WTC11 (cell line): ENCODE measurements around the gene WDR90. TPM values are rescaled to one million over a fixed set of nuclear protein-coding genes. Genes with fewer than 3 reads are reported as not detected.
A peak's percentile ranks its signal among the peaks of the same experiment; 100 is the strongest.

Experiments
- ATAC-seq: fragments of 200-7000 bp; cut with Tn5 transposase; 2 replicates; pipeline ENCODE4 v1.10.0; 2021; ENCODE audit warnings: mild to moderate bottlenecking, moderate library complexity
- CTCF ChIA-PET: fragments of 300-600 bp; sonication (Branson Sonifier 250); formaldehyde crosslinking; loops from one replicate; lab custom pipeline; 2021; ENCODE audit warnings: antibody characterized with exemption; lab: Charles Lee
- POLR2A ChIA-PET: fragments of 350-600 bp; sonication (Branson Sonifier 250); formaldehyde crosslinking; loops from one replicate; lab custom pipeline; 2021; ENCODE audit warnings: antibody characterized with exemption; lab: Charles Lee
- DNase-seq: peaks from one replicate; pipeline ENCODE4 v3.0.0; 2021; ENCODE audit warnings: low spot score
- H3K27ac Mint-ChIP-seq: 2 replicates; pipeline ENCODE4 v1.8.0; 2021; ENCODE audit warnings: mixed read lengths
- H3K27me3 Mint-ChIP-seq: 2 replicates; pipeline ENCODE4 v1.8.0; 2021; ENCODE audit warnings: low read depth, mild to moderate bottlenecking, moderate library complexity, mixed read lengths
- H3K36me3 Mint-ChIP-seq: 2 replicates; pipeline ENCODE4 v1.8.0; 2021; ENCODE audit warnings: mixed read lengths
- H3K4me1 Mint-ChIP-seq: 2 replicates; pipeline ENCODE4 v1.8.0; 2022; ENCODE audit warnings: mixed read lengths
- H3K4me3 Mint-ChIP-seq: 2 replicates; pipeline ENCODE4 v1.8.0; 2021; ENCODE audit warnings: mild to moderate bottlenecking, moderate library complexity, mixed read lengths
- H3K9me3 Mint-ChIP-seq: 2 replicates; pipeline ENCODE4 v1.8.0; 2021; ENCODE audit warnings: mixed read lengths
- ETV6 ChIP-seq: sonication (generic); formaldehyde crosslinking; IDR thresholded peaks from 2 replicates; pipeline ENCODE4 v1.8.1; 2022; ENCODE audit warnings: mild to moderate bottlenecking, missing genetic modification reagents
- FOXK1 ChIP-seq: sonication (generic); formaldehyde crosslinking; IDR thresholded peaks from 2 replicates; pipeline ENCODE4 v1.8.0; 2022; ENCODE audit warnings: mild to moderate bottlenecking, moderate library complexity, missing genetic modification reagents
- JUN ChIP-seq: sonication (generic); formaldehyde crosslinking; IDR thresholded peaks from 2 replicates; pipeline ENCODE4 v1.8.0; 2023; ENCODE audit warnings: mild to moderate bottlenecking, missing genetic modification reagents
- OVOL2 ChIP-seq: fragments of 250-450 bp; sonication (Bioruptor Pico); IDR thresholded peaks from 2 replicates; pipeline ENCODE4 v1.9.0; 2021; ENCODE audit warnings: mild to moderate bottlenecking, borderline replicate concordance
- SMAD3 ChIP-seq: sonication (generic); formaldehyde crosslinking; IDR thresholded peaks from 2 replicates; pipeline ENCODE4 v1.8.0; 2022; ENCODE audit warnings: missing genetic modification reagents, mild to moderate bottlenecking, borderline replicate concordance
- TCF7 ChIP-seq: sonication (generic); formaldehyde crosslinking; IDR thresholded peaks from 2 replicates; pipeline ENCODE4 v1.8.0; 2022; ENCODE audit warnings: mild to moderate bottlenecking, low read depth, missing genetic modification reagents, moderate library complexity
- ZBTB21 ChIP-seq: sonication (generic); formaldehyde crosslinking; IDR thresholded peaks from 2 replicates; pipeline ENCODE4 v1.8.1; 2023; ENCODE audit warnings: mild to moderate bottlenecking, missing genetic modification reagents, borderline replicate concordance
- ZNF121 ChIP-seq: sonication (generic); formaldehyde crosslinking; IDR thresholded peaks from 2 replicates; pipeline ENCODE4 v1.8.0; 2023; ENCODE audit warnings: missing genetic modification reagents
- ZNF671 ChIP-seq: fragments of 250-450 bp; sonication (Bioruptor Pico); IDR thresholded peaks from 2 replicates; pipeline ENCODE4 v1.8.0; 2021; ENCODE audit warnings: mild to moderate bottlenecking
- total RNA-seq: library from RNA; stranded (reverse); gene quantifications from 3 replicates; pipeline ENCODE4 v1.2.3, GENCODE V29; 2021
- TF ChIP-seq, protein P1 (sequence below): sonication (generic); formaldehyde crosslinking; IDR thresholded peaks from 2 replicates; pipeline ENCODE4 v1.8.1; 2023; ENCODE audit warnings: mild to moderate bottlenecking, missing genetic modification reagents, moderate library complexity
- TF ChIP-seq, protein P2 (sequence below): fragments of 250-450 bp; sonication (Bioruptor Pico); IDR thresholded peaks from 2 replicates; pipeline ENCODE4 v2.1.2; 2022; ENCODE audit warnings: mild to moderate bottlenecking, moderate library complexity
- TF ChIP-seq, protein P3 (sequence below): sonication (generic); formaldehyde crosslinking; IDR thresholded peaks from 2 replicates; pipeline ENCODE4 v1.8.1; 2022; ENCODE audit warnings: missing genetic modification reagents, borderline replicate concordance

Gene WDR90
- total RNA-seq, 1 experiment from 2014 or later = 75.8 TPM

GRCh38 chr16:615122-615521 lies 34.0 kb upstream of the WDR90 start:
- ChIA-PET POLR2A (no interaction called here), CTCF (no interaction called here)
- no peak for DNase-seq
- no peak overlapping the region for H3K4me3 Mint-ChIP-seq
- TF ChIP-seq, protein P1, sequence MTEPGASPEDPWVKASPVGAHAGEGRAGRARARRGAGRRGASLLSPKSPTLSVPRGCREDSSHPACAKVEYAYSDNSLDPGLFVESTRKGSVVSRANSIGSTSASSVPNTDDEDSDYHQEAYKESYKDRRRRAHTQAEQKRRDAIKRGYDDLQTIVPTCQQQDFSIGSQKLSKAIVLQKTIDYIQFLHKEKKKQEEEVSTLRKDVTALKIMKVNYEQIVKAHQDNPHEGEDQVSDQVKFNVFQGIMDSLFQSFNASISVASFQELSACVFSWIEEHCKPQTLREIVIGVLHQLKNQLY = no peak
- TF ChIP-seq, protein P2, sequence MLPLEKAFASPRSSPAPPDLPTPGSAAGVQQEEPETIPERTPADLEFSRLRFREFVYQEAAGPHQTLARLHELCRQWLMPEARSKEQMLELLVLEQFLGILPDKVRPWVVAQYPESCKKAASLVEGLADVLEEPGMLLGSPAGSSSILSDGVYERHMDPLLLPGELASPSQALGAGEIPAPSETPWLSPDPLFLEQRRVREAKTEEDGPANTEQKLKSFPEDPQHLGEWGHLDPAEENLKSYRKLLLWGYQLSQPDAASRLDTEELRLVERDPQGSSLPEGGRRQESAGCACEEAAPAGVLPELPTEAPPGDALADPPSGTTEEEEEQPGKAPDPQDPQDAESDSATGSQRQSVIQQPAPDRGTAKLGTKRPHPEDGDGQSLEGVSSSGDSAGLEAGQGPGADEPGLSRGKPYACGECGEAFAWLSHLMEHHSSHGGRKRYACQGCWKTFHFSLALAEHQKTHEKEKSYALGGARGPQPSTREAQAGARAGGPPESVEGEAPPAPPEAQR (CRISPR knock-in tag) = no peak
- TF ChIP-seq TCF7 (CRISPR knock-in tag) (no peak), OVOL2 (CRISPR knock-in tag) (no peak), ETV6 (no peak)
- TF ChIP-seq, protein P3, sequence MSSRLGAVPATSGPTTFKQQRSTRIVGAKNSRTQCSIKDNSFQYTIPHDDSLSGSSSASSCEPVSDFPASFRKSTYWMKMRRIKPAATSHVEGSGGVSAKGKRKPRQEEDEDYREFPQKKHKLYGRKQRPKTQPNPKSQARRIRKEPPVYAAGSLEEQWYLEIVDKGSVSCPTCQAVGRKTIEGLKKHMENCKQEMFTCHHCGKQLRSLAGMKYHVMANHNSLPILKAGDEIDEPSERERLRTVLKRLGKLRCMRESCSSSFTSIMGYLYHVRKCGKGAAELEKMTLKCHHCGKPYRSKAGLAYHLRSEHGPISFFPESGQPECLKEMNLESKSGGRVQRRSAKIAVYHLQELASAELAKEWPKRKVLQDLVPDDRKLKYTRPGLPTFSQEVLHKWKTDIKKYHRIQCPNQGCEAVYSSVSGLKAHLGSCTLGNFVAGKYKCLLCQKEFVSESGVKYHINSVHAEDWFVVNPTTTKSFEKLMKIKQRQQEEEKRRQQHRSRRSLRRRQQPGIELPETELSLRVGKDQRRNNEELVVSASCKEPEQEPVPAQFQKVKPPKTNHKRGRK (CRISPR knock-in tag) = no peak
- peaks cover 3% of the 10 kb centered on the region for H3K4me1 Mint-ChIP-seq
- peak overlapping the region; percentile 53; the same call in 1 of the 2 replicates for H3K27ac Mint-ChIP-seq
- H3K27me3 Mint-ChIP-seq = no peaks in the 10 kb centered on the region
- ATAC-seq = no peak
- H3K9me3 Mint-ChIP-seq = no peaks in the 10 kb centered on the region
- peaks cover 15% of the 10 kb centered on the region for H3K36me3 Mint-ChIP-seq

GRCh38 chr16:616733-617586 lies 32.2 kb upstream of the WDR90 start:
- Mint-ChIP-seq H3K4me1 (peaks cover 5% of the 10 kb centered on the region), H3K9me3 (no peaks in the 10 kb centered on the region), H3K27me3 (no peaks in the 10 kb centered on the region), H3K4me3 (no peak overlapping the region), H3K36me3 (peaks cover 13% of the 10 kb centered on the region), H3K27ac (no peak overlapping the region)
- ATAC-seq = no peak
- TF ChIP-seq ZBTB21 (CRISPR knock-in tag) (no peak), SMAD3 (CRISPR knock-in tag) (no peak), ZNF671 (CRISPR knock-in tag) (no peak), JUN (CRISPR knock-in tag) (no peak)
- DNase-seq = no peak
- ChIA-PET POLR2A (no interaction called here), CTCF (interaction anchor here (0.6 kb wide), 1 partner anchor 230 kb away, joined by 5 read pairs; no protein-coding TSS in a partner anchor)

DNA sequence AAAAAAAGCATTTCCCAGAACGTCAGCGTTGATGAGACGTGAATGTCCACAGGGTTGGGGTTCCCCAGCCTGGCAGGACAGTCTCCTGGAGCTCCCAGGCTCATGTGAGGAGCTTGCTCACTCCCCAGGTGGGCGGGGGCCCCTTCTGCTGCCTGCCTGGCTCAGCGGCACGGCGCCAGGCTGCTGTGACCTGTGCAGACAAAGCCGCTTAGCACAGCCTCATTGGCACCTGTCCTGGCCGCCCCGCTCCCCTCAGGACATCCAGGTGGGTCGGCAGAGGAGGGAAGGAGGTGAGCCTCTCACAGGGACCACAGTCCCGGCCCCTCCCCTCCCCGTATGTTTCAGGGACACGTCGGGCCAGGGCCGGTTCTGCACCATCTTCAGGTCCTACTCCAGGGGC lies 31.3 kb upstream of the WDR90 start:
- Mint-ChIP-seq H3K4me3 (no peak overlapping the region), H3K27me3 (no peaks in the 10 kb centered on the region), H3K4me1 (peaks cover 14% of the 10 kb centered on the region), H3K27ac (no peak overlapping the region), H3K9me3 (no peaks in the 10 kb centered on the region), H3K36me3 (peaks cover 13% of the 10 kb centered on the region)
- POLR2A ChIA-PET = no interaction called here
- DNase-seq (no peak), ATAC-seq (no peak)
- TF ChIP-seq ZNF671 (CRISPR knock-in tag) (no peak), ZNF121 (CRISPR knock-in tag) (no peak), FOXK1 (CRISPR knock-in tag) (no peak), TCF7 (CRISPR knock-in tag) (no peak)
- TF ChIP-seq, protein P2 (CRISPR knock-in tag) = no peak
- CTCF ChIA-PET = no interaction called here
